Neural cell (in vitro differentiated cells): ENCODE data around the gene OR6T1.

Source experiments
- CTCF ChIP-seq: fragments of 450-650 bp; IDR thresholded peaks from 2 replicates; pipeline ENCODE4 v1.5.1; 2014; ENCODE audit warnings: antibody characterized with exemption, mild to moderate bottlenecking, moderate library complexity; ENCODE audit not compliant: poor library complexity, severe bottlenecking
- EP300 ChIP-seq: fragments of 450-650 bp; conservative IDR thresholded peaks from 2 replicates; pipeline ENCODE4 v1.6.1; 2014; ENCODE audit warnings: antibody characterized with exemption, mild to moderate bottlenecking, moderate library complexity; ENCODE audit not compliant: poor library complexity, severe bottlenecking
- EZH2 ChIP-seq: fragments of 200-600, 300-800 bp; shearing (Covaris generic), sonication (generic); IDR thresholded peaks from 2 replicates; pipeline ENCODE4 v1.6.1; 2014; ENCODE audit warnings: antibody characterized with exemption, low read length, borderline replicate concordance, mild to moderate bottlenecking; ENCODE audit not compliant: insufficient read depth, poor library complexity, severe bottlenecking
- POLR2AphosphoS5 ChIP-seq: IDR thresholded peaks from 2 replicates; pipeline ENCODE4 v1.6.1; 2012
- RAD21 ChIP-seq: fragments of 450-650 bp; conservative IDR thresholded peaks from 2 replicates; pipeline ENCODE4 v1.6.1; 2014; ENCODE audit warnings: antibody characterized with exemption, mild to moderate bottlenecking, moderate library complexity
- REST ChIP-seq: IDR thresholded peaks from 2 replicates; pipeline ENCODE4 v1.6.1; 2012; ENCODE audit warnings: borderline replicate concordance
- TAF1 ChIP-seq: IDR thresholded peaks from 2 replicates; pipeline ENCODE4 v1.6.1; 2012; ENCODE audit warnings: low read depth

- TF ChIP-seq POLR2AphosphoS5 (no peak), CTCF (no peak), REST (no peak), EZH2 (no peak), EP300 (no peak), TAF1 (no peak), RAD21 (no peak)
Observed at GRCh38 chr11:123920943-123921342, 22.7 kb downstream of the OR6T1 start.
